ENCODE results near the gene CNGA1. TPM values are rescaled to one million over a fixed set of nuclear protein-coding genes. Genes with fewer than 3 reads are reported as not detected.

Gene CNGA1
- total RNA-seq, 1 experiment from 2014 or later: 1.0 TPM

- H3K4me2 ChIP-seq (ENCODE audit: insufficient read depth, insufficient read length, low read length): no peak overlapping the region
- H3K14ac ChIP-seq (ENCODE audit: insufficient read depth, low read length): no peak overlapping the region
- H4K20me1 ChIP-seq (ENCODE audit: control insufficient read depth, insufficient read depth, insufficient read length): no peaks in the 10 kb centered on the region
- no peak overlapping the region for H2BK20ac ChIP-seq (ENCODE audit: low read depth, low read length, poor library complexity, severe bottlenecking)
- no peaks in the 10 kb centered on the region for H3K79me2 ChIP-seq (ENCODE audit: insufficient read depth, low read length)
- Mint-ChIP-seq H3K27me3 (ENCODE audit: low read depth) (no peaks in the 10 kb centered on the region), H3K27ac (no peak overlapping the region), H3K4me1 (peaks cover 6 to 15% of the 10 kb centered on the region in 2 experiments), H3K36me3 (ENCODE audit: insufficient read depth in 1 of 3, low read depth in 3 of 3) (peaks cover 0 to 4% (median 0%) of the 10 kb centered on the region in 3 experiments; a peak in 2 of 7 replicates), H3K4me3 (no peak overlapping the region), H3K9me3 (peaks cover 0 to 3% of the 10 kb centered on the region in 2 experiments; a peak in 1 of 5 replicates)
- H3K23ac ChIP-seq (ENCODE audit: insufficient read length, low read depth, low read length): no peak overlapping the region
- DNase-seq: no peak
- no peak overlapping the region for H3K27ac ChIP-seq (ENCODE audit: insufficient read length, low read depth, low read length)
- H3K27me3 ChIP-seq (ENCODE audit: insufficient read depth, low read length): no peaks in the 10 kb centered on the region
- TF ChIP-seq CTCF (conservative IDR thresholded peaks at IDR 0.05): peak; percentile 53
- no peak overlapping the region for H2BK15ac ChIP-seq (ENCODE audit: low read depth, low read length)
- WGBS (ENCODE audit: extremely low coverage, insufficient read length, low lambda C conversion rate): no CpG with 5 or more reads among the region's 5 CpGs
- no peak overlapping the region for H3K56ac ChIP-seq (ENCODE audit: insufficient read length, low read depth, low read length)
- no peak overlapping the region for H4K8ac ChIP-seq (replicated peaks; ENCODE audit: insufficient read length, low read depth, low read length)
- H3K18ac ChIP-seq (ENCODE audit: insufficient read length, low read depth, low read length): no peak overlapping the region
- H3K9me3 ChIP-seq (ENCODE audit: control insufficient read depth, low read depth, low read length): no peaks in the 10 kb centered on the region
- H2BK120ac ChIP-seq (ENCODE audit: low read depth, low read length, poor library complexity, severe bottlenecking): no peak overlapping the region
- no peak overlapping the region for H2AFZ ChIP-seq (ENCODE audit: low read length)
- no peak overlapping the region for H2BK12ac ChIP-seq (ENCODE audit: insufficient read length, low read depth, low read length)
- H2AK5ac ChIP-seq (ENCODE audit: insufficient read length, low read length): no peak overlapping the region
- H3K4me1 ChIP-seq (ENCODE audit: insufficient read depth, low read length): no peaks in the 10 kb centered on the region
- no peak overlapping the region for H4K5ac ChIP-seq (ENCODE audit: insufficient read length, low read depth, low read length)
- no peak overlapping the region for H3K9ac ChIP-seq (ENCODE audit: extremely low read depth, insufficient read length, low read length)
- H2BK5ac ChIP-seq (ENCODE audit: insufficient read length, low read length): no peak overlapping the region
- H3T11ph ChIP-seq (ENCODE audit: low read length): no peak overlapping the region
- no peaks in the 10 kb centered on the region for H3K79me1 ChIP-seq (ENCODE audit: insufficient read depth, low read depth, low read length, poor library complexity, severe bottlenecking)
- no peak overlapping the region for H4K91ac ChIP-seq (ENCODE audit: insufficient read length, low read depth, low read length)
- H3K23me2 ChIP-seq (ENCODE audit: insufficient read length, low read depth, low read length, poor library complexity, severe bottlenecking): no peaks in the 10 kb centered on the region
- no peak overlapping the region for H3K4ac ChIP-seq (ENCODE audit: low read depth, low read length)
Observed at GRCh38 chr4:47945930-47946726, 70.4 kb downstream of the CNGA1 start.
